GM18505 (cell line): Measurements from ENCODE around the gene CALML3.

Source experiments
- ATAC-seq: cut with Tn5 transposase; IDR thresholded peaks from one replicate; pipeline ENCODE4 v1.9.1; 2021; ENCODE audit not compliant: unreplicated experiment
- POLR2A ChIP-seq: IDR thresholded peaks from 4 replicates; pipeline ENCODE4 v1.6.1; 2011; ENCODE audit warnings: borderline replicate concordance; ENCODE audit not compliant: insufficient read depth, insufficient read length; ENCODE audit errors: extremely low read depth

The CALML3 gene

DNA sequence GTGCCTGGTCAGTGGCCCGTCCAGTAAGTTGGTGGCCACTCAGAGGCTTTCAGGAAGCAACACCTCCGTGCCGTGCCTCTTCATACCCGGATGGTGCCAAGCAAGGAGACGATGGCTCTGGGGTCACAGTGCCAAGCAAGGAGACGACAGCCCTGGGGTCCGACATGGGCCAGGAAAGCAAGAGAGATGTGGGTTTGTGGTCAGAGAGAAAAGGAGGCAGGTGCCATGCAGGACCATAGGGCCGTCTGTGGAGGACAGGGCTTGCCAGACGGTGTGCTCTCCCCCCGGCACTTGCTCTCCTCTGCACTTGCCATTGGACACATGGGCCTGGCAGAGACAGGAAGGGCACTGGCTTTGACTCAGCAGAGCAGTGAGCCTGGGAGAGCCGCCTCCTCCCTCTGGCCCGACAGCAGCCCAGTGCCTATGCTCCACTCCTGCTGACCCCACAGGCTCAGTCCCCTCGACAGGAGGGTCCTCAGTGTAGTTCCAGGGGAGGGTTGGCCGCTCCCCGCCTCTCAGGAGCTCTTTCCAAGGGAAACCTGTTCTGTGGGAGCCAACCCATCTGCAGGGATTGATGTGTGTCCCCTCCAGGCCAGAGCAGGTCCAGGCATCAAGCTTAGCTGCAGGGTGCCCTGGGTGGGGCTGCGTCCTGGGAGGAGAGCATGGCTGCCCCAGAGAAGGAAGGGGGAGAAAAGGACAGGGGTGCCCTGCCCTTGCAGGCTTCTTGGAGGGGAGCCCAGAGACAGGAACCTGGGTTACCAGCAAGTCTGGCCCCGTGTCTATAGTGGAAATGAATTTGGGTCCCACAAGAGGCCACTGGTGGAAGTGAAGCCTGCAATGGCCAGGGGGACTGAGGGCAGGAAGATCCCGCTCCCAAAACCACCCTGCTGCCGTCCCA, 17.8 kb upstream of the CALML3 start:
- TF ChIP-seq POLR2A = no peak
- ATAC-seq = no peak

DNA sequence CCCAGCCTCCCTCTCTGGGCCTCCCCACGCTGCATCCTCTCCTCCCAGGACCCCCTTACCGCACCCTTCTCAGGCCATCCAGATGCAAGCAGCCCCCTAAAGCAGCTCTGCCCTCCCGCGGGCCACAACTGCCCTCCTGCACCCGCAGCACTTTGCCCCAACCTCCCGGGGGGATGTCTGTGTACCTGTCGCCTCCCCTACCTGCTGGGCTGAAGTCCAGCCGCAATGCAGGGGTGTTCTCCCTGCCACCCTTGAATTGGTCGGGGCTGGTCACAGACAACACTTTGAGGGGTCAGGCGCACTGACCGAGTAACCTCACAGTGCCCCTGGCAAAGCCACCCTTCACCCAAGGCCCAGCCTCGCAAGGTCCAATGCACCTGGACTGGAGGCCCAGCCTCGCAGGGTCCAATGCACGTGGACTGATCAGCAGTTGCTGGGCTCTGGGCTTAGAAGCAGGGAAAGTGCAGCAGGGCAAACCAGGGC, 17.1 kb upstream of the CALML3 start:
- no peak for TF ChIP-seq POLR2A
- no peak for ATAC-seq

DNA sequence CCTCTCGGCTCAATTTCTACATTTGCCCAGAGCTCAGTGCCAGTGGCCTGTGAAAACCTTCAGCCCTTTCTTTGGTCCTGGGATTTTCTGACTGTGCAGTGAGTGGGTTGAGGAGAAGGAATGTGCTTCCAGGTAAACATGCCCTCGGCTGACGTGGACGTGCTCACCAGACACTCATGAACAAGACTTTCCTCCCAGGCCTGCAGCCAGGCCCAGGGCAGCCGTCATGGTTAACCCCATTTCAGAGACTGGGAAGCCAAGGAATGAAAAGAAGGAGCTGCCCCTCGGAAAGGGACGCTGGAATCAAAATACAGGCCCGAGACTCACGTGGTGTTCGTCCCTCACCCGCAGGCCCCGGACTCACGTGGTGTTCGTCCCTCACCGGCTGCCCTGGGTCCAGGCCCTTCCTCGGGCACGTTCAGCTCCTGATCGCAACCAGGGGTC, 16.6 kb upstream of the CALML3 start:
- no peak for ATAC-seq

DNA sequence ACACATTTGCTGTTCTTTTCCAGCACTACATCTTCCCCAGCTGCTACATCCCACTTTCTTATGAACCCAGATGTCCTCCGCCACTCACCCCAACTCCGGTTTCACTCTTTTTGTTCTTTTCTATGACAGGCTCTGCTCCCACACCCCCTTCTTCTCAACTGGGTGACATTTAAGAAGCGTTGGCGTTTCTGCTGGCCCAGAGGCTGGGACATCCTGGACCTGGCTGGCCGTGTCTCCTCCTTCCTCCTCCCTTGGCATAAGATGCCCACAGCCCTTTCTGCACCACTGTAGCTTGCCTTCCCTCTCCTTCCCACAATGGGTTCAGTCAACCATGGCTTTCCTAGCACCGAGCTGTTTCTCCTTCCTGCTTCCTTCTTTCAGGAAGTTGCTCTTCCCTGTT, 16.0 kb upstream of the CALML3 start:
- TF ChIP-seq POLR2A = no peak
- ATAC-seq = no peak

More for the DNA sequence above, 16.6 kb upstream of the CALML3 start:
- no peak for TF ChIP-seq POLR2A

DNA sequence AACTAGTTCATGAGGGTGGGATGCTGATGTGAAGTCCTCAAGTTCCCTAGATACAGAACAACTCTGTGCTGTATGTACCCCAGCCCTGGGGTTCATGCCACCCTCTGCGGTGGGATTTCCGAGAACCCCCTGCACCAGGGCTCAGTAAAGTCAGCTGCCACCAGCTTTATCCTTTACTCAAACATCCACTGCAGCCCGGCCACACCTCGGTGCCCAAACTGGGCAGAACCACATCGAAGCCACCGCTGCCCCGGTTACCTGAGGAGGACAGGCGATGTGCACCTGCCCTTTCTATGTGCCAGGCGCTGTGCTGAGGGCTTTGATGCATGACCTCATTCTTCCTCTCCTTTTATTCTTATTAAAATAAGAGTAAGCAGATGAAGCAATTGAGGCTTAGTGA, 15.5 kb upstream of the CALML3 start:
- TF ChIP-seq POLR2A = no peak
- ATAC-seq = no peak

DNA sequence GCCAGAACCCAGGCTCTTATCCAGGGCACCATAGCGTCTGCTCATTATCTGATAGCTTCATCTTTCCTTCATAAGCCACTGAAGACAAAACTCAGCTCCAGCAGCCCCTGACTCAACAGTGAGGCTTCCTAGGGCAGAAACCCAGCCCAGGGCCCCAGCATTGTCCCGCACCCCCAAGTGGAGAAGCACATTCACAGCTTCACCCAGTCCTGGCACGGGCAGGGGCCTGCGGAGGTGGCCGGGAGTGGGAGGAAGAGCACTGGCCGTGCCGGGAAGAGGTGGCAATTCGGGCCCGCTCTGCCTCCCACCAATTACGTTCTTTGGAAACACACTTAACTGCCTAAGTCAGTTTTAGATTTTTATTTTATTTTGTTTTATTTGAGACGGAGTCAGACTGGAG, 15.1 kb upstream of the CALML3 start:
- TF ChIP-seq POLR2A = no peak
- ATAC-seq = no peak

DNA sequence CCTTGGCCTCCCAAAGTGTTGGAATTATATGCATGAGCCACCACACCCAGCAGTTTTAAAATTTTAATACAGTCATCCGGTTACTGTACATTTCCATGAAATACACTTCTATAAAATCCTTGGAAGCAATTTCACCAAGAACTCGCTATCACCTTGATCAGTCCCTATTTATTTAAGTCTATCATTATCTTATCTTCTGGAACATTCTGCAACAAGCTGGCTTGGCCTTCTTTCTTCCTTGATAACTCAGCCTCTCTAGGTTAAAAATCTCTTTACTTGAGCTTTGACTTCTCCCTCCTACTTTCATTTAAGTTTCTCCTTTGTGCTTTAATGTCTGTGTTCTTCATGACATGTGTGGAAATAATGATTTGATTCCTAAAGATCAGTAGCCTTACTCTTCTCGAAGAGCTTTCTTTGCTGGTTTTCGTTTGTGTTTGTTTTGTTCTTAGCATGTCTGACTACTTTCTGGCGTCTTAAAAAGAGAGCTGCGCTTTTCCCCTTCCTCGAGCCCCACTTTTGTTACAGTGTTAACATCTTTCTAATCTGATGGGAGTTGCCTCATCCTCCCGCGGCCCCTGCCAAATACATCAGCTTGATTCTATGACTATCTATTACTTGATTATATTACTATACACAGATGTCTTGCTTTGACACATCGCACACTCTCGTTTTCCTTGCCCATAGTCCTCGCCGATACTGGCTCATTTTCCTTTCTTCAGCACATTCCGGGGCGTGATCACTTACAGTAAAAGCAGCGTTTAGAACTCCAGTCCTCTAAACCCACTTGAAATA, 14.3 kb upstream of the CALML3 start:
- no peak for ATAC-seq
- TF ChIP-seq POLR2A = no peak

DNA sequence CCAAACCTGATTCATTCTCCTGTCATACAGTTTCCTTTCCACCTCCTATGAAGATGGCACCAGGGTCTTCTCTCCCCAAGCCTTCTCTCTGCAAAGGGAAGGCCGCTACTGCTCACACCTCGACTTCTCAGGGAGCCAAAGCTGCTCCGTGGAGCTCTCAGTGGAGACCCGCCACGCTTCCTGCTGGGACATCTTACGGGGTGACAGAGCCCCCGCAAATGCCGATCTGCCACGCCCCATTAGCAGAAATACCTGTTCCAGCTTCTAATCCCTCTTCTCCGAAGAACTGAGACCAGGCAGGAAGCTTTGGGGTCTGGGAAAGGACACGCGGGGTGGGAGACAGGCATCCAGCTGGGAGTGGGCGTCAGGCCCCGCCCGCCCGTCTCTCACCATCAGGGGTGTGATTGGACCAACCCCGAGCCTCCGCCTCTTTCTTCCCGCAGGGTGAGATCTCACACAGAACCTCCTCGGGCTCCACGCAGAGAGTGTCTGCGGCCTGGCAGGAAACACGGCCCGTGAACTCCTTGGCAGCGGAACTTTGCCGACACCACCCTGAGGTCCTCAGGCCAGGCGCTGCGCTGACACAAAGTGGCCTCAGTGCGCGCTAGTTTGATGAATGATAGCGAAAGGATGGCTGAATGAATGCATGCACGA, 13.4 kb upstream of the CALML3 start:
- ATAC-seq = no peak
- no peak for TF ChIP-seq POLR2A

DNA sequence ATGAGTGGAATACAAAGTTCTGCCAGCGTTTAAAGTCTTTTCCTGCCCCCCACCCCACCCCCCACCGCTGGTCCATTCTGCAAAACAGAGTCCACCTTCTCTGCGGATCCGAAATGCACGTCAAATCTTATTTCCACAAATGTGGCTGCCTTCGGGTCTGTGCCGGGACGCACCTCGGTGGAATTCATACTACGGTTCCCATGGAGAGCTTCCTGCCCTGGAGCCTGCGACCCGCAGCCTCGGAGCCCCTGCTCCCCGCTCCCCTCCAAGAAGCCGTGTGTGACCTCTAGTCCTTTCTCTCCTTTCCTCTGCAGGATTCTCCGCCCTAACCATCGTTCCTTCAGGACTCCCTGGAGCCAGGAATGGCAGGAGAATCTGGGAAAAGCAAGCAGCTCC, 12.9 kb upstream of the CALML3 start:
- TF ChIP-seq POLR2A = no peak
- no peak for ATAC-seq

DNA sequence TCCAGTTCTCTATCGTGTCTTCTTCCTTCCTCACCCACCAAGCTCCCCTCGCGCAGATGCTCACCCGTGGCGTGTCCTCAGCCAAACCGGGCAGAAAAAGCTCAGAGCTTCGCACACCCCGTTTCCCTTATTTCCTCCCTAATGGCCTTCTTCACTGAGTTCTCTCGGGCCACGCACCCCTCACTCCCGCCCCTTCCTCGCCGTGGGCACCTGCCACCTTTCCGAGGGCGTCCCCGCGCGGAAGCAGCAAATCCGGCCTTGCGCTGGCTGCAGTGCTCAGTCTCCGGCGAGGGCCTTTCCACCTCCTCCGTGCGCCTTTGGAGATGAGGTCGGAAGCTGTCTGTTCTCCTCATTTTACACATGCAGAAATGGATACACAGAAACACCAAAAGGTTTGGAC, 12.4 kb upstream of the CALML3 start:
- no peak for TF ChIP-seq POLR2A
- ATAC-seq = no peak

DNA sequence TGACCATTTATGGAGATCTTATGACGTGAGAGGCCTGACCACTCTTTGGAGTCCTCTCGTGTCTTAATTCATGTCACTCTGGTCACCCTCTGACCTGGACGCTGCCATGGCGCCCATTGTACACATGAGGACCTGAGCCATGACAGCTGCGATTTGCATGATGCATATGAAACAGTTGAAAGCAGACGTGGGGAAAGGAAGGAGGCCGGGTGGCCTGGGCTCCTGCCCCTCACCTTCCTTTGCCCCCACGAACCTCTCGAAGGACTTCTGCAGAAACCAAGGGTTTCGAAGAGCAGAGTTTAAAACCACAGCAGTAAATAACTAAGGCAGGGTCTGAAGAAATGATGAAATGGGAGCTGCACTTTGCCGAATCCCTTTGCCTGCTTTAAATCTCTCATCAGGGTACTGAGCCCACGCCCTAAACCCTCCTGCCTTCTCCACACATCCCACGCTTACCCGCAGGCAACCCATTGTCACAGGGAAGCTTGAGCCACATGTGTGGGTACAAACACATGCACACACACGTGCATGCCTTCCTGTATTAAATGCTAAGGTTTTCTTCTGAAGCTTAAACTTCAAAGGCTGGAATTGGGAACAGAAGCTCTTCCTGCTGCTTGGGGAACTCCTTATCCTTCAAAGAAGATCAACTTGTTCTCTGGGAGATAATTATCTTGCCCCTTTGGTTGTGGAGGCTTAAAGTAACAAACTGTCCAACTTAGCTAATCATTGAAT, 11.7 kb upstream of the CALML3 start:
- ATAC-seq = no peak
- no peak for TF ChIP-seq POLR2A

DNA sequence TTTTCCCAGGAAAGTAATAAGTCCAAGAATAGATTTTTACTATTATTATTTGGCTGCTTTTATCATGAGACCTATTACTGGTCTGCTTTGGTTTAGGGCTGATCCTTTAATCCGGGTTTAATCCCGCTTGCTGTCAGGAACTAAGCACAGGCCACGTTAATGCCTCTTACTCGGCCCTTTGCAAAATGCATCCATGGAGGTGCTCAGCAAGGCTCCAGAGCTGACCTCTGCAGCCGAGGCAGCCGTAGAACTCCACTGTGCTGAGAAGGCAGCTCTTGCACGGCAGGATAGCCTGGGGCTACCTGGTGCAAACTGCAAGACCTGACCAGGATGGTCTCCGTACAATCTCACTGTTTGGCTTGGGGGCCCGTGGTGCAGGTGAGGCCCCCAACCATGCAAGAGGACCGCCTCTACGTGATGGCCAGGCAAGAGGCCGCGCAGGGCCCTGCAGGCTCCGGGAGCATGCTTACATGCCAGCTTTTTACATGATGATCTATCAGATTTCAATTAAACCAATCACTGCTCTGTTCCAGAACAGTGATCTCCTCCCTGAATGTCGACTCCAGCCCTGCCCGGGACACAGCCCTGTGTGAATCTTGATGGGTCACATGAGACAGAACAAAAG, 10.4 kb upstream of the CALML3 start:
- ATAC-seq = no peak
- no peak for TF ChIP-seq POLR2A
